Caco-2 (cell line): ENCODE measurements around the gene RFX3. TPM values are rescaled to one million over a fixed set of nuclear protein-coding genes. Genes with fewer than 3 reads are reported as not detected.

Experiments used
- BruUV-seq: library from RNA; stranded (reverse); fragments of 400-500 nt; replicated peaks from 2 replicates; lab custom pipeline; 2021; lab: Mats Ljungman, UMichigan
- CTCF ChIA-PET: fragments of 300-600 bp; sonication (Branson Sonifier 250); formaldehyde crosslinking; loops from one replicate; lab custom pipeline; 2022; ENCODE audit warnings: antibody characterized with exemption; lab: Charles Lee
- POLR2A ChIA-PET: fragments of 300-600 bp; sonication (Branson Sonifier 250); formaldehyde crosslinking; loops from one replicate; lab custom pipeline; 2022; ENCODE audit warnings: antibody characterized with exemption; lab: Charles Lee
- DNase-seq, 2 experiments: peaks; one replicate each; pipeline versions ENCODE4 v3.0.0 to v3.0.0-alpha.2; 2020 to 2022
- H3K27me3 ChIP-seq: replicated peaks from 2 replicates; pipeline ENCODE4 v1.6.0; 2011; ENCODE audit warnings: low read length; ENCODE audit not compliant: control insufficient read depth, insufficient read depth
- H3K36me3 ChIP-seq: 2 replicates; pipeline ENCODE4 v1.5.1; 2011; ENCODE audit warnings: low read length; ENCODE audit not compliant: control insufficient read depth, insufficient read depth
- H3K4me1 ChIP-seq: fragments of 250-450 bp; sonication (Bioruptor Pico); 2 replicates; pipeline ENCODE4 v1.5.1; 2020; ENCODE audit warnings: mild to moderate bottlenecking
- H3K4me3 ChIP-seq: 2 replicates; pipeline ENCODE4 v1.5.1; 2011; ENCODE audit warnings: low read depth, mild to moderate bottlenecking, control low read depth, low read length
- H3K9me3 ChIP-seq: fragments of 250-450 bp; sonication (Bioruptor Pico); 2 replicates; pipeline ENCODE4 v1.5.1; 2020; ENCODE audit warnings: mild to moderate bottlenecking, moderate library complexity
- H3K27ac Mint-ChIP-seq: one replicate; pipeline ENCODE4 v1.8.0; 2022; ENCODE audit warnings: mixed read lengths; ENCODE audit not compliant: unreplicated experiment
- H3K27me3 Mint-ChIP-seq: one replicate; pipeline ENCODE4 v1.8.0; 2022; ENCODE audit warnings: mixed read lengths; ENCODE audit not compliant: insufficient read depth, unreplicated experiment
- H3K36me3 Mint-ChIP-seq: one replicate; pipeline ENCODE4 v1.8.0; 2022; ENCODE audit warnings: mild to moderate bottlenecking, mixed read lengths; ENCODE audit not compliant: insufficient read depth, unreplicated experiment
- H3K4me1 Mint-ChIP-seq: one replicate; pipeline ENCODE4 v1.8.0; 2022; ENCODE audit warnings: low read depth, mixed read lengths; ENCODE audit not compliant: unreplicated experiment
- H3K4me3 Mint-ChIP-seq: one replicate; pipeline ENCODE4 v1.8.0; 2022; ENCODE audit warnings: mild to moderate bottlenecking, moderate library complexity, mixed read lengths; ENCODE audit not compliant: unreplicated experiment
- H3K9me3 Mint-ChIP-seq: one replicate; pipeline ENCODE4 v1.8.0; 2022; ENCODE audit warnings: mixed read lengths; ENCODE audit not compliant: unreplicated experiment
- intact Hi-C: fragments of 100-400 bp; cut with micrococcal nuclease; formaldehyde crosslinking; loops from one replicate; pipeline ENCODE4 v1.10.0; 2022; ENCODE audit not compliant: unreplicated experiment
- total RNA-seq: library from RNA; stranded (reverse); gene quantifications from 2 replicates; pipeline ENCODE4 v1.2.3, GENCODE V29; 2022
- TF ChIP-seq, protein P1 (sequence below), 2 experiments: fragments of 200-600 bp in 1 of 2; IDR thresholded peaks; 1 replicate in 1 of 2; 2 replicates in 1 of 2; pipeline versions ENCODE4 v1.5.1 to v1.8.0; 2011 to 2022; ENCODE audit warnings: antibody characterized with exemption in 1 of 2, control low read depth in 1 of 2, inconsistent platforms in 1 of 2, low read depth in 1 of 2, low read length in 1 of 2, mild to moderate bottlenecking in 1 of 2, moderate library complexity in 1 of 2; ENCODE audit not compliant: insufficient read depth in 1 of 2, severe bottlenecking in 1 of 2, unreplicated experiment in 1 of 2

The RFX3 gene
- total RNA-seq, 1 experiment from 2014 or later: 4.2 TPM

DNA sequence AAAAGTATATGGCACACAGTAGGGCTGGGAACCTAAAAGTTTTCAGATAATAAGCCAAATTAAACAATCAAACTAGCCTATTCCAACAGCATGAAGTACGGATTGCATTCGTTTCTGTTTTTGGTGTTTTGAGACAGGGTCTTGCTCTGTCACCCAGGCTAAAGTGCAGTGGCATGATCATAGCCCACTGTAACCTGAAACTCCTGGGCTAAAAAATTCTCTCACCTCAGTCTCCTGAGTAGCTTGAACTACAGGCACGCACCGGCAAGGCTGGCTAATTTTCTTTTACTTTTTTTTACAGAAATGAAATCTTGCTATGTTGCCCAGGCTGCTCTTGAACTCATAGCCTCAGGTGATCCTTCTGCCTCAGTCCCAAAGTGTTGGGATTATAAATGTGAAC is 5.2 kb downstream of the RFX3 start:
- H3K27me3 ChIP-seq: no peaks in the 10 kb centered on the region
- no peak overlapping the region for H3K4me3 Mint-ChIP-seq
- CTCF ChIA-PET: no interaction called here
- H3K27ac Mint-ChIP-seq: no peak overlapping the region
- H3K9me3 Mint-ChIP-seq: no peaks in the 10 kb centered on the region
- H3K9me3 ChIP-seq: no peaks in the 10 kb centered on the region
- intact Hi-C loops: no loop called here
- BruUV-seq: no TSS peak
- TF ChIP-seq, protein P1, sequence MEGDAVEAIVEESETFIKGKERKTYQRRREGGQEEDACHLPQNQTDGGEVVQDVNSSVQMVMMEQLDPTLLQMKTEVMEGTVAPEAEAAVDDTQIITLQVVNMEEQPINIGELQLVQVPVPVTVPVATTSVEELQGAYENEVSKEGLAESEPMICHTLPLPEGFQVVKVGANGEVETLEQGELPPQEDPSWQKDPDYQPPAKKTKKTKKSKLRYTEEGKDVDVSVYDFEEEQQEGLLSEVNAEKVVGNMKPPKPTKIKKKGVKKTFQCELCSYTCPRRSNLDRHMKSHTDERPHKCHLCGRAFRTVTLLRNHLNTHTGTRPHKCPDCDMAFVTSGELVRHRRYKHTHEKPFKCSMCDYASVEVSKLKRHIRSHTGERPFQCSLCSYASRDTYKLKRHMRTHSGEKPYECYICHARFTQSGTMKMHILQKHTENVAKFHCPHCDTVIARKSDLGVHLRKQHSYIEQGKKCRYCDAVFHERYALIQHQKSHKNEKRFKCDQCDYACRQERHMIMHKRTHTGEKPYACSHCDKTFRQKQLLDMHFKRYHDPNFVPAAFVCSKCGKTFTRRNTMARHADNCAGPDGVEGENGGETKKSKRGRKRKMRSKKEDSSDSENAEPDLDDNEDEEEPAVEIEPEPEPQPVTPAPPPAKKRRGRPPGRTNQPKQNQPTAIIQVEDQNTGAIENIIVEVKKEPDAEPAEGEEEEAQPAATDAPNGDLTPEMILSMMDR (IDR thresholded peaks at IDR 0.05; ENCODE audit: insufficient read depth in 1 of 2, low read depth in 1 of 2, low read length in 1 of 2, severe bottlenecking in 1 of 2, unreplicated experiment in 1 of 2): no peak
- H3K36me3 ChIP-seq: no peaks in the 10 kb centered on the region
- no peak overlapping the region for H3K4me3 ChIP-seq
- peaks cover 2% of the 10 kb centered on the region for H3K36me3 Mint-ChIP-seq
- no peak for DNase-seq
- no peaks in the 10 kb centered on the region for H3K27me3 Mint-ChIP-seq
- H3K4me1 Mint-ChIP-seq: peaks cover 7% of the 10 kb centered on the region
- POLR2A ChIA-PET: no interaction called here
- H3K4me1 ChIP-seq: 0 out of 2 replicates have a peak, but pooled peaks cover 4% of the 10 kb centered on the region

- H3K9me3 ChIP-seq: no peaks in the 10 kb centered on the region
- H3K4me3 ChIP-seq: no peak overlapping the region
- no TSS peak for BruUV-seq
- ChIA-PET CTCF (no interaction called here), POLR2A (no interaction called here)
- Mint-ChIP-seq H3K36me3 (no peaks in the 10 kb centered on the region), H3K4me3 (no peak overlapping the region), H3K27me3 (no peaks in the 10 kb centered on the region), H3K9me3 (no peaks in the 10 kb centered on the region), H3K4me1 (peaks cover 7% of the 10 kb centered on the region), H3K27ac (no peak overlapping the region)
- no peak for DNase-seq
- no peaks in the 10 kb centered on the region for H3K27me3 ChIP-seq
- intact Hi-C loops: no loop called here
- no peaks in the 10 kb centered on the region for H3K36me3 ChIP-seq
- no peaks in the 10 kb centered on the region for H3K4me1 ChIP-seq
- TF ChIP-seq, protein P1 (IDR thresholded peaks at IDR 0.05; ENCODE audit: insufficient read depth in 1 of 2, low read depth in 1 of 2, low read length in 1 of 2, severe bottlenecking in 1 of 2, unreplicated experiment in 1 of 2): no peak
Observed at GRCh38 chr9:3517377-3518048, 8.3 kb downstream of the RFX3 start.

DNA sequence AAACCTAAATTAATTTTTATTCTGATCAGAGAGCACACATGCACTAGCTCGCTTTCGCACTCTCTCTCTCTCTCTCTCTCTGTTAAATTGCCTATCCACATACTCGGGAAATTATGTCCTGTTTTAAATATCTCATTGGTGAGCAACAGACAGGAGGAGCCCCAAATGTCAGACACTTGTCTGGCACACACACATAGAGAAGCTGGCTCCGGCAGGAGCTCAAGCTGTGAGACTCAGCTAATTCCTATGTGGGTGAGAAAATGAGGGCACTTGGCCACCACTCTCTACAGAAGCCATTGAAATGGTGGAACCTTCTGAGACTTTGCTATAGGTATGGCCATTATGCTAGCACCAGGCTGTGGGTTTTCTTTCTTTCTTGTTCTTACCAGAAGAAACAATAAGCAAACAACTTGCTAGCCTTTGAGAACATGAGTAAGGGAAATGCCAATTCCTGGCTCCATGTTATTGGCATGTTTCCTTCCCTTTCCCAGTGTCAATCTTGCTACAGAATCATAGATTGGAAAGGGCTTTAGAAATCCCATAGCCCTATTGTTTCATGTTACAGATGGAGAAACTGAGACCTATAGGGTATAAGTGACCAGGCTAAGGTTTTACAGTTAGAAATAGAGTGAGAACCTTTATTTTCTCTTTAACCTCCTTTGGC is 9.0 kb downstream of the RFX3 start:
- no peak overlapping the region for H3K27ac Mint-ChIP-seq
- H3K9me3 Mint-ChIP-seq: no peaks in the 10 kb centered on the region
- Histone ChIP-seq H3K9me3 (no peaks in the 10 kb centered on the region), H3K4me1 (0 out of 2 replicates have a peak, but pooled peaks cover under 1% of the 10 kb centered on the region), H3K36me3 (no peaks in the 10 kb centered on the region), H3K27me3 (no peaks in the 10 kb centered on the region), H3K4me3 (no peak overlapping the region)
- CTCF ChIA-PET: no interaction called here
- intact Hi-C loops: no loop called here
- no peak overlapping the region for H3K4me3 Mint-ChIP-seq
- peaks cover 7% of the 10 kb centered on the region for H3K4me1 Mint-ChIP-seq
- POLR2A ChIA-PET: no interaction called here
- DNase-seq: no peak
- no peaks in the 10 kb centered on the region for H3K36me3 Mint-ChIP-seq
- TF ChIP-seq, protein P1 (IDR thresholded peaks at IDR 0.05; ENCODE audit: insufficient read depth in 1 of 2, low read depth in 1 of 2, low read length in 1 of 2, severe bottlenecking in 1 of 2, unreplicated experiment in 1 of 2): no peak
- no peaks in the 10 kb centered on the region for H3K27me3 Mint-ChIP-seq
- BruUV-seq: no TSS peak
